Activated CD4-positive, CD25-positive, alpha-beta regulatory T cell treated with anti-CD3 and anti-CD28 coated beads, Interleukin-2, amount 50 U/mL, for 24 hours (primary cell): Measurements from ENCODE around the gene ESRP2.

Experiments
- ATAC-seq, 2 donors: fragments of 150-1000 bp; cut with Tn5 transposase; one replicate each; pipeline ENCODE4 v1.10.0; 2021; ENCODE audit warnings: mild to moderate bottlenecking in 1 of 2, moderate library complexity in 1 of 2

ESRP2 gene

GRCh38 chr16:68235887-68236136 is at the start of gene ESRP2:
Gene ESRP2 (minus strand): TSS chr16:68236127. CDS start chr16:68236045, 82 bp downstream.
- no peak for ATAC-seq

- no peak for ATAC-seq
These were observed 49.8 kb upstream of the ESRP2 start for GRCh38 chr16:68285683-68286082.

GRCh38 chr16:68284847-68285246 is 48.9 kb upstream of the ESRP2 start:
- peak in 1 of 2 donors; percentile 9 for ATAC-seq

GRCh38 chr16:68283801-68284598 is 48.1 kb upstream of the ESRP2 start:
- ATAC-seq = no peak

- no peak for ATAC-seq
These were observed 47.4 kb upstream of the ESRP2 start for GRCh38 chr16:68283346-68283745.

GRCh38 chr16:68282064-68282452 is 46.1 kb upstream of the ESRP2 start:
- no peak for ATAC-seq

- ATAC-seq = no peak
These were observed 45.6 kb upstream of the ESRP2 start for GRCh38 chr16:68281368-68282063.

GRCh38 chr16:68279726-68280558 is 44.0 kb upstream of the ESRP2 start:
- no peak for ATAC-seq

GRCh38 chr16:68276223-68276622 is 40.3 kb upstream of the ESRP2 start:
- ATAC-seq = no peak

GRCh38 chr16:68275611-68276191 is 39.8 kb upstream of the ESRP2 start:
- peak; percentile 70 to 74 for ATAC-seq

GRCh38 chr16:68274441-68274840 is 38.5 kb upstream of the ESRP2 start:
- no peak for ATAC-seq

GRCh38 chr16:68273896-68274295 is 38.0 kb upstream of the ESRP2 start:
- peak; percentile 30 to 42 for ATAC-seq

GRCh38 chr16:68273459-68273858 is 37.5 kb upstream of the ESRP2 start:
- no peak for ATAC-seq

- no peak for ATAC-seq
These were observed 36.7 kb upstream of the ESRP2 start for GRCh38 chr16:68272507-68273209.

GRCh38 chr16:68270353-68270752 is 34.4 kb upstream of the ESRP2 start:
- peak; percentile 68 to 78 for ATAC-seq

GRCh38 chr16:68269793-68270192 is 33.9 kb upstream of the ESRP2 start:
- ATAC-seq = no peak

- ATAC-seq = no peak
These were observed 31.9 kb upstream of the ESRP2 start for GRCh38 chr16:68267612-68268405.

GRCh38 chr16:68265078-68265920 is 29.4 kb upstream of the ESRP2 start:
- ATAC-seq = peak; percentile 9 to 15

GRCh38 chr16:68264128-68265077 is 28.5 kb upstream of the ESRP2 start, which contains the start of gene SLC7A6:
Gene SLC7A6 (plus strand): TSS chr16:68264526. CDS start chr16:68274727, 10,201 bp downstream.
- peak; percentile 80 to 82 for ATAC-seq
